AG09319 (cell line): Measurements from ENCODE around the gene ADK.

Experiments
- DNase-seq: peaks from one replicate; pipeline ENCODE4 v3.0.0-alpha.2; 2010; ENCODE audit warnings: low read depth; ENCODE audit errors: extremely low read depth
- TF ChIP-seq, protein P1 (sequence below): IDR thresholded peaks from 2 replicates; pipeline ENCODE4 v1.5.1; 2011; ENCODE audit warnings: low read depth, mild to moderate bottlenecking, inconsistent platforms, low read length, moderate library complexity

Gene ADK

DNA sequence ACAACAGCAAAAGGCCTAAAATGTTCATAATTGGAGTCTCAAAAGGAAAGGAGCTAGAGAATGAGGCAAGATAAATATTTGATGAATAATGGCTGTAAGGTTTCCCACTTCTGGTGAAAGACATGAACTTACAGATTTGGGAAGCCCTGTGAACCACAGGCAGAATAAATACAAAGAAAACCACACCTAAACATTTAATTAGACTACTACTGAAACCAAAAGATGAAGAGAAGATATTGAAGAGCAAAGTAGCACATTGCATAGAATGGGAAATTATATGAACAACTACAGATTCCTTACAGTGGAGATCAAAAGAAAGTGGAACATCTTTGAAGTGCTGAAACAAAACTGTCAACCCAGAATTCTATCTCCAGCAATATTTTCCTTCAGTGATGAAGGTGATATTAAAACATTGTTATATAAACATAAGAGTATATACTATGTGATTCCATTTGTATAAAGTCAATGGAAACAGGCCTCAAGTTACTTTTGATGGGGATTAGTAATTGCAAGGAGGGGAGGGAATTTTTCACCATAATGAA lies 484.0 kb downstream of the ADK start:
- TF ChIP-seq, protein P1, sequence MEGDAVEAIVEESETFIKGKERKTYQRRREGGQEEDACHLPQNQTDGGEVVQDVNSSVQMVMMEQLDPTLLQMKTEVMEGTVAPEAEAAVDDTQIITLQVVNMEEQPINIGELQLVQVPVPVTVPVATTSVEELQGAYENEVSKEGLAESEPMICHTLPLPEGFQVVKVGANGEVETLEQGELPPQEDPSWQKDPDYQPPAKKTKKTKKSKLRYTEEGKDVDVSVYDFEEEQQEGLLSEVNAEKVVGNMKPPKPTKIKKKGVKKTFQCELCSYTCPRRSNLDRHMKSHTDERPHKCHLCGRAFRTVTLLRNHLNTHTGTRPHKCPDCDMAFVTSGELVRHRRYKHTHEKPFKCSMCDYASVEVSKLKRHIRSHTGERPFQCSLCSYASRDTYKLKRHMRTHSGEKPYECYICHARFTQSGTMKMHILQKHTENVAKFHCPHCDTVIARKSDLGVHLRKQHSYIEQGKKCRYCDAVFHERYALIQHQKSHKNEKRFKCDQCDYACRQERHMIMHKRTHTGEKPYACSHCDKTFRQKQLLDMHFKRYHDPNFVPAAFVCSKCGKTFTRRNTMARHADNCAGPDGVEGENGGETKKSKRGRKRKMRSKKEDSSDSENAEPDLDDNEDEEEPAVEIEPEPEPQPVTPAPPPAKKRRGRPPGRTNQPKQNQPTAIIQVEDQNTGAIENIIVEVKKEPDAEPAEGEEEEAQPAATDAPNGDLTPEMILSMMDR = no peak
- DNase-seq = no peak

DNA sequence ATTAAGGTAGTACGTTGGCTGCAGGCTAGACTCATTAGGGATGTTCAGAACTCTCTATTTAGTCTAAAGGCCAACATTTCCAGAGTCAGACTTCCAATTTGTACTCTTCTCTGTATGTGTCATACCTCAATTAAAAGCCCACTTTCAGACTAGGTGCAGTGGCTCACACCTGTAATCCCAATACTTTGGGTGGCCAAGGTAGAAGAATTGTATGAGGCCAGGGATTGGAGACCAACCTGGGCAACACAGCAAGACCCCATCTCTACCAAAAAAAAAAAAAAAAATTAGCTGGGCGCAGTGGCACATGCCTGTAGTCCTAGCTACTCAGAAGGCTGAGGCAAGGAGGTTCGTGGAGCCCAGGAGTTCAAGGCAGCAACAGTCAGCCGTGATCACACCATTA lies 484.6 kb downstream of the ADK start:
- no peak for DNase-seq
- TF ChIP-seq, protein P1 = no peak

DNA sequence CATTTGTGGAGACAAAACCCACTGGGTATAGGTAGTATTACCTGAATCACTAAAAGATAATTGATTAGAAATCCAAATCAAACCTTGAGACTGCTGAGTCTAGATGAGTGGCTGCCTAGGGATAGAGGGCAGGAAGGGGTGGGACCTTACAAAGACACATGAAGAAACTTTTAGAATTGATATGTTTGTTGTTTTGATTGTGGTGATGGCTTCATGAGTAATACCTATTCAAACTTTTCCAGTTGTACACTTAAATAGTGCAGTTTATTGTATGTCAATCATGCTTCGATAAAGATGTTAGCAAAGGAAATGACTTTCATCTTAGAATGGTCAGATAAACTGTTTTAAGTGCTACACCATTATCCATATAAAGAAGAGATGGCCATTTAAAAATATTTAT lies 486.7 kb downstream of the ADK start:
- no peak for DNase-seq
- TF ChIP-seq, protein P1 = no peak

DNA sequence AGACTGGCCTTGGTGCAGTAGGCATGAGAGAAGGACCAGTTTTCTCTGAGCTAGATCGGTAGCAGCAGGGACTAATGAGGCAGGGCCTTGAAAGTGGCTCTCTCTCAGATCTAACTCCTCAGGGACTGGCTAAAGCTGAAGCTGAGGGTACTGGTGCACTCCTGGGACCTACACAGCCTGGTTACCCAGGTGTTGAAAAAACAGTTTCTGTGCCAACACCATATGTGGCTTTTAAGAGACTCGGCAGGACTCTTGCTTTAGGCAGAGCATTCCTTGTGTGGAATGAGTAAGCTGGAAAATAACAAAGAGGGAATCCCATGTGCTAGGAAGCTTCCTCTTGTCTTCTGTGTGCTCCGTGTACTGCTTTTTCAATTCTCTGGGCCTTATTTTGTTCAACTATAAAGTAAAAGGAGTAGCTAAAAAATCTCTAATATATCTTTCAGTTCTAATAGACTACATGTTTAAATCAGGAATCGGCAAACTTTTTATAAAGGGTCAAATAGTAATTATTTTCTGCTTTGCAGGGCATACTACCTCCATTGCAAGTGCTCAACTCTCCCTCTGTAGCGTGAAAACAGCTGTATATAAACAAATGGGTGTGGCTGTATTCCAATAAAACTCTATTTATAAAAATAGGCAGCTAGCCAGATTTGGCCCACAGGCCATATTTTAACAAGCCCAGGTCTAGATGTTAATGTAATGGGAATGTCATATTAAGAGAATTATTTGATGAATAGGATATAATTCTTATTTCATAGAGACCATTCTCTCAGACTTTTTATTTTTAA lies 489.3 kb downstream of the ADK start:
- DNase-seq = no peak
- TF ChIP-seq, protein P1 = no peak

DNA sequence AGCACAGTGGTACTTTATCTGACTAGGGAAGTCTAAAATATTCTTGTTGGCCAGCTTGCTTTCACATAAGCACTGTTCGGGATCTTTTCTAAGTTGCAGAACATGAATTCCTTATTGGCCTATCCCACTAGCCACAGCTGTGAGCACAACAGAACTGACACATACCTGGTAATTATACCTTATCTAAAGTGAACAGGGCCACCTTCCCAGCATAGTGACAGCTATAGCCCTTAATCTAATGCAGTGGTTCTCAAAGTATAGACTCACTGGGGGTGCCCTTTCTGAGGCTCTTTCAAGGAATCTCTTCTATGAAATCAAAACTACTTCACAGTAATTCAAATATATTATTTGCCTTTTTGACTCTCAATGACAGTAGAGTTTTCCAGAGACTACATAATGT lies 490.6 kb downstream of the ADK start:
- DNase-seq = no peak
- TF ChIP-seq, protein P1 = no peak

DNA sequence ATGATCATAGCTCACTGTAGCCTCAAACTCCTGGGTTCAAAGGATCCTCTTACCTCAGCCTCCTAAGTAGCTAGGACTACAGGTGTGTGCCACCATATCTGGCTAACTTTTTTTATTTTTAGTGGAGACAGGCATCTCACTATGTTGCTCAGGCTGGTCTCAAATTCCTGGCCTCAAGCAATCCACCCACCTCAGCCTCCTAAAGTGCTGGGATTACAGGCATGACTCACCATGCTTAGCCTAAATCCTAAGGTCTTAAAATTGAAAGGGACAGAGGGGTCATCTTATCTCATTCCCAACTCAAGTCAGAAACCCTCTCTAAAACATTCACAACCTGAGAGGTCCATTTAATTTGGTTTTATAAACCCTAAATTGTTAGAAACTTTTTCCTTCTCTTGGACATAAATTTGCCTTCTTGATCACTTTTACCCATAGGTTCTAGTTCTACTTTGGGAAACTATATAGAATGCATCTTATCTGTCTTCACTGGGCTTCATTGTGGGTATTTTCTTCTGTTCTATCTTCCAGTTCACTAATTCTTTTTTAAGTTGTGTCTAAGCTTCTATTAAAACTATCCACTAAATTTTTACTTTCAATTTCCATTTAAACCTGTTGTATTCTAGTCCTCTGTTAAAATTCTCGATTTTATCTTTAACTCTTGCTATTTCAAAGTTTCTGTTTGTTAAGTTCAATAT lies 492.0 kb downstream of the ADK start:
- no peak for DNase-seq
- TF ChIP-seq, protein P1 = no peak

DNA sequence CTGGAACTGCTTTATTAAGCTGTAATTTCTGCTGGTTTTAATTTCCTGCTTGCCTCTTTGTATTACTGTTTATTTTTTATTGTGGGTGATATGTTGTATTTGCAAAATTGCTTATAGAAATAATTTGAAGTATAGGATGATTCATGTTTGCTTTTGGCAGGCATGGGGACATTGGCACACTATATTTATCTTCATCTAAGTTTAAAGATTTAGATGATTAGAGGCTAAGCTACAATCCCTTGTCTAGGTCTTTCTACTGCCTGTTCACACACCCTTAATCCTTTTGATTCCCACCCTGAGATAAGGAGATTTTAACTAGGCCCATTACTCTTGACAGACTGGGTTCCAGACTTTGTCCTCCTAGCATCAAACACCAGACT lies 492.6 kb downstream of the ADK start:
- TF ChIP-seq, protein P1 = no peak
- no peak for DNase-seq
